ENCODE data around the gene SYNC.
"Not testable (repeated sequence)": the region's sequence is repeated elsewhere in the genome, so short reads cannot be mapped to it uniquely, and the experiment has no call there.

The SYNC gene

DNA sequence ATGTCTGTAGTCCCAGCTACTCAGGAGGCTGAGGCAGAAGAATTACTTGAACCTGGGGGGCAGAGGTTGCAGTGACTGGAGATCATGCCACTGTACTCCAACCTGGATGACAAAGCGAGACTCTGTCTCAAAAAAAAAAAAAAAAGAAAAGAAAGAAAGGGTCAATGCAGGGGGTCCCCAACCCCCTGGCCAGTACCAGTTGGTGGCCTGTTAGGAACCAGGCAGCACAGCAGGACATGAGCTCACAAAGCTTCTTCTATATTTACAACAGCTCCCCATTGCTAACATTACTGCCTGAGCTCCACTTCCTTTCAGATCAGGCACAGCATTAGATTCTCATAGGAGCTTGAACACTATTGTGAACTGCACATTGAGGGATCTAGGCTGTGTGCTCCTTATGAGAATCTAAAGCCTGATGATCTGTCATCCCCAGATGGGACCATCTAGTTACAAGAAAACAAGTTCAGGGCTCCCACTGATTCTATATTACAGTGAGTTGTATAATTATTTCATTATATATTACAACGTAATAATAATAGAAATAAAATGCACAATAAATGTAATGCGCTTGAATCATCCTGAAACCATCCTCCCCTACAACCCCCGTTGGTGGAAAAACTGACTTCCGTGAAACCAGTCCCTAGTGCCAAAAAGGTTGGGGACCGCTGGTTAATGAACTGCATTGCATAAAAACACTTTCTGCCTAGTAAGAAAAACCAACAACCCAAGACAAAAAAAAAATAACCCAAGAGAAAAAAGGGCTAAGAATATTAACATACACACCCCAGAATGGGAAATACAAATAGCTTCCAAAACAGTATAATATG, 55.0 kb downstream of the SYNC start:
- no peak for DNase-seq

DNA sequence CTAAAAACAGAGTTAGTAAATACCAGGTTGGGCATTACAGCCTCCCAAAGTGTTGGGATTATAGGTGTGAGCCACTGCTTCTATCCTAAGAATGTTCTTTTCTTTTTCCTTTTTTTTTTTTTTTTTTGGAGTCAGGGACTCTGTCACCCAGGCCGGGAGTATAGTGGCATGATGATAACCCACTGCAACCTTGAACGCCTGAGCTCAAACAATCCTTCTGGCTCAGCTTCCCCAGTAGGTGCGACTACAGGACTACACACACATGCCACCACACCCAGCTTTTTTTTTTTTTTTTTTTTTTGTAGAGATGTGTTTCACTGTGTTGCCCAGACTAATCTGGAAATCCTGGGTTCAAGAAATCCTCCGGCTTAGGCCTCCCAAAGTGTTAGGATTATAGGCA, 58.1 kb downstream of the SYNC start:
- no peak for DNase-seq

DNA sequence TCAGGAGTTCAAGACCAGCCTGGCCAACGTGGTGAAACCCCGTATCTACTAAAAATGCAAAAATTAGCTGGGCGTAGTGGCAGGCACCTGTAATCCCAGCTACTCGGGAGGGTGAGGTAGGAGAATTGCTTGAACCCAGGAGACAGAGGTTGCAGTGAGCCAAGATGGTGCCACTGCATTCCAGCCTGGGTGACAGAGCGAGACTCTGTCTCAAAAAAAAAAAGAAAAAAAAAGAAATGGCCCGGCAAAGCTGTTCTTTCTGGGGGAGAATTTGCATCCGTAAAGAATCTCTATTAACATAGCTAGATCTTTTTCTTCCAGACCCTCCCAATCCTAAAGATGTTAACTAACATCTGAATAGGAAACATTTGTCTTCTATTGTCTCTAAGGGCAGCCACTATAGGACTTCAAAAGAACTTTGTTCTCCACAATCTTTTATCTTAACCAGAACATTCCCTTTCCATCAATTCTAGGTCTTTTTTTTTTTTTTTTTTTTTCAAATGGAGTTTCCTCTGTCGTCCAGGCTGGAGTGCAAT, 60.2 kb downstream of the SYNC start:
- DNase-seq: not testable (repeated sequence)

DNA sequence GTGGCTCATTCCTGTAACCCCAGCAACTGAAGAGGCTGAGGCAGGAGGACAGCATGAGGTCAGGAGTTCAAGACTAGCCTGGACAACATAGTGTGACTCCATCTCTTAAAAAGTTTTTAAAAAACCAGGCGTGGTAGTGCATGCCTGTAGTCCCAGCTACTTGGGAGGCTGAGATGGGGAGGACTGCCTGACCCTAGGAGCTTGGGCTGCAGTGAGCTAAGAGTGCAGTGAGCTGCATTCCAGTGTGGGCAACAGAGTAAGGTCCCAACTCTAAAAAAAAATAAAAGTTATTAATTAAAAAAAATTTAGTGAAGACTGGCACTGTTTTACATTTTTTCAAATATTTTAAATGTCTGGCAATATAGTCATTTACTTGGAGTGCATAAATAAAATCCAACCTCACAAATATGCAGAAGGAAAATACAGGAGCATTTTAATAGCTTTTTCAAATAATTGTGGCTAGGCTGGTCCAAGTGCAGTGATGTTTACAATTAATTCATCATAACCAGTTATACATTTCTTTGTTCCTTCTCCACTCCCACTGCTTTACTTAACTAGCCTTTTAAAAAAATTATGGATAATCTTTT, 63.0 kb downstream of the SYNC start:
- DNase-seq: no peak

DNA sequence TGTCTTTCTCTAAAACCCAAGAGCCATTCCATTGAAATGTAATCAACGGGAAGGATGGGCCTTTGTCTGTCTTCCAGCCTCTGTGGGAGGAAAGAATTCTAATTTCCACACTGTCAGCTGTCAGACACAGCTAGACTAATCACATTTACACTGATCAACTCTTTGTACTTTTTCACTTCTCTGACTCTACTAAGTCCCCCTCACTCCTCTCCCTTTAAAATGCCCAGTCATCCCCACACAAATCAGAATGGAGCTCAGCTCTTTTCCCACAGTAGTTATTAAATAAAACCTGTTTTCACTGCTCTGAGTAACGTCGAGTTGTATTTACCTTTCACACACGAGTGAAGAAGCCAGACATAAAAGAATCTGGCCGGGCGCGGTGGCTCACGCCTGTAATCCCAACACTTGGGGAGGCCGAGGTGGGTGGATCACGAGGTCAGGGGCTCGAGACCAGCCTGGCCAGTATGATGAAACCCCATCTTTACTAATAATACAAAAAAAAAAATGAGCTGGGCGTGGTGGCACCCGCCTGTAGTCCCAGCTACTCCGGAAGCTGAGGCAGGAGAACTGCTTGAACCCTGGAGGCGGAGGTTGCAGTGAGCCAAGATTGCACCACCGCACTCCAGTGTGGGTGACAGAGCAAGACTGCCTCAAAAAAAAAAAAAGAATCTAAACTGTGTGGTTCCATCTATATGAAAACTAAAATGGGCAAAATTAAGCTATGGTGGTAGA, 65.5 kb downstream of the SYNC start:
- no peak for DNase-seq

GRCh38 chr1:32635508-32636277, 66.9 kb downstream of the SYNC start:
- no peak for DNase-seq

DNA sequence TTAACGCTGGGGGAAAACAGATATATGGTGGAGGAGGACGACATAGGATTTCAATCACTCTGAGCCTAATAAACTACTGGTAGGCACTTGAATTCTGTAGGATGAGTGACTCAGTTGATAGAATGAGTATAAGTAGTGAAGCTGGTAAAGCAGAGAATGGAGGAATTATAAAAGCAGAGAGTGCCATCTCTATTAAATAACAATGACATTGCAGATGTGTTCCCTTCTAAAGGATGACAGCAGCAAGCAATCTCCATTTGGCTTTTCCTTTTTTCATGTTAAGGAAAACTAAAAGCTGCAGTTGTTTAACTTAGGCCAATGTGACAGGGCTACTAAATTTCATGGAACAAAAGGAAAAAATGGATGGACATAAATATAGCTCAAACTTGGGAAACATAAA, 69.7 kb downstream of the SYNC start:
- DNase-seq: no peak

GRCh38 chr1:32630173-32630572, 72.4 kb downstream of the SYNC start:
- DNase-seq: not testable (repeated sequence)
